HEK293 (cell line): ENCODE measurements around the gene IGF2BP2.
A peak's percentile ranks its signal among the peaks of the same experiment; 100 is the strongest.

ENCODE experiments used
- CTCF ChIA-PET: fragments of 350-600 bp; formaldehyde crosslinking; extraction: SDS; loops from one replicate; lab custom pipeline; 2021; ENCODE audit warnings: antibody characterized with exemption; lab: Yijun Ruan, JAX
- POLR2A ChIA-PET: fragments of 300-600 bp; formaldehyde crosslinking; extraction: SDS; loops from one replicate; lab custom pipeline; 2020; ENCODE audit warnings: antibody characterized with exemption, inconsistent platforms; lab: Yijun Ruan, JAX
- H3K27ac ChIP-seq: fragments of 200-500 bp; sonication (Bioruptor generic); 2 replicates; pipeline ENCODE4 v1.5.1; 2014; ENCODE audit warnings: low read depth, low read length, control low read depth, inconsistent platforms; ENCODE audit errors: extremely low read depth
- H3K36me3 ChIP-seq, 2 experiments: fragments of 200-500 bp in 1 of 2; sonication (Bioruptor generic) in 1 of 2; 1 replicate in 1 of 2; 2 replicates in 1 of 2; pipeline ENCODE4 v1.5.1; 2014 to 2017; ENCODE audit warnings: inconsistent platforms in 2 of 2, low read length in 2 of 2; ENCODE audit not compliant: control insufficient read depth in 2 of 2, insufficient read depth in 1 of 2
- H3K4me1 ChIP-seq: fragments of 200-500 bp; sonication (Bioruptor generic); 2 replicates; pipeline ENCODE4 v1.5.1; 2014; ENCODE audit warnings: mild to moderate bottlenecking, low read length, inconsistent platforms; ENCODE audit not compliant: control insufficient read depth, insufficient read depth
- H3K4me3 ChIP-seq: 2 replicates; pipeline ENCODE4 v1.5.1; 2011; ENCODE audit warnings: low read depth, mild to moderate bottlenecking, control low read depth, low read length, moderate library complexity
- H3K9me3 ChIP-seq: fragments of 200-500 bp; sonication (Bioruptor generic); 2 replicates; pipeline ENCODE4 v1.5.1; 2014; ENCODE audit warnings: low read depth, low read length, inconsistent platforms; ENCODE audit not compliant: control insufficient read depth, insufficient read depth
- GLIS1 ChIP-seq: fragments of 450-650 bp; formaldehyde crosslinking; IDR thresholded peaks from 2 replicates; pipeline ENCODE4 v1.5.1; 2016; ENCODE audit warnings: missing biosample characterization, missing genetic modification characterization
- OSR2 ChIP-seq: fragments of 450-650 bp; formaldehyde crosslinking; IDR thresholded peaks from 2 replicates; pipeline ENCODE4 v1.5.1; 2016; ENCODE audit warnings: missing biosample characterization, missing genetic modification characterization
- OVOL3 ChIP-seq: fragments of 450-650 bp; formaldehyde crosslinking; IDR thresholded peaks from 2 replicates; pipeline ENCODE4 v1.5.1; 2016; ENCODE audit warnings: missing biosample characterization, missing genetic modification characterization
- PRDM1 ChIP-seq: fragments of 450-650 bp; formaldehyde crosslinking; IDR thresholded peaks from 2 replicates; pipeline ENCODE4; 2016; ENCODE audit warnings: missing biosample characterization, missing genetic modification characterization
- PRDM10 ChIP-seq: fragments of 450-650 bp; formaldehyde crosslinking; IDR thresholded peaks from 2 replicates; pipeline ENCODE4 v1.5.1; 2016; ENCODE audit warnings: missing biosample characterization, missing genetic modification characterization
- PRDM6 ChIP-seq: fragments of 450-650 bp; formaldehyde crosslinking; IDR thresholded peaks from 2 replicates; pipeline ENCODE4 v1.5.1; 2017; ENCODE audit warnings: missing biosample characterization, missing genetic modification characterization
- SALL2 ChIP-seq: fragments of 450-650 bp; formaldehyde crosslinking; IDR thresholded peaks from 2 replicates; pipeline ENCODE4 v1.5.0; 2017; ENCODE audit warnings: missing biosample characterization, mild to moderate bottlenecking, missing genetic modification characterization, borderline replicate concordance
- ZBTB17 ChIP-seq: fragments of 450-650 bp; formaldehyde crosslinking; IDR thresholded peaks from 2 replicates; pipeline ENCODE4 v1.5.1; 2016; ENCODE audit warnings: missing biosample characterization, missing genetic modification characterization
- ZNF114 ChIP-seq: fragments of 450-650 bp; formaldehyde crosslinking; IDR thresholded peaks from 2 replicates; pipeline ENCODE4 v1.5.0; 2017; ENCODE audit warnings: missing biosample characterization, missing genetic modification characterization
- ZNF133 ChIP-seq: fragments of 450-650 bp; formaldehyde crosslinking; IDR thresholded peaks from 2 replicates; pipeline ENCODE4 v1.5.1; 2016; ENCODE audit warnings: missing biosample characterization, missing genetic modification characterization
- ZNF362 ChIP-seq: fragments of 450-650 bp; formaldehyde crosslinking; IDR thresholded peaks from 2 replicates; pipeline ENCODE4 v1.5.1; 2016; ENCODE audit warnings: missing biosample characterization, missing genetic modification characterization
- ZNF558 ChIP-seq: fragments of 450-650 bp; formaldehyde crosslinking; IDR thresholded peaks from 2 replicates; pipeline ENCODE4 v1.5.1; 2016; ENCODE audit warnings: missing biosample characterization, missing genetic modification characterization
- ZNF629 ChIP-seq: fragments of 450-650 bp; formaldehyde crosslinking; IDR thresholded peaks from 2 replicates; pipeline ENCODE4 v1.5.1; 2017; ENCODE audit warnings: missing biosample characterization, missing genetic modification characterization

IGF2BP2 gene

GRCh38 chr3:185797993-185798830, 26.6 kb downstream of the IGF2BP2 start:
- Histone ChIP-seq H3K4me3 (no peak overlapping the region), H3K4me1 (no peaks in the 10 kb centered on the region; the same call in 1 of the 2 replicates), H3K36me3 (no peaks in the 10 kb centered on the region), H3K27ac (no peak overlapping the region), H3K9me3 (no peaks in the 10 kb centered on the region)
- ChIA-PET POLR2A (no interaction called here), CTCF (interaction anchor here (0.6 kb wide), 1 partner anchor 48 kb away, joined by 3 read pairs; no protein-coding TSS in a partner anchor)
- TF ChIP-seq PRDM6 (tag by site-specific recombination): 0 out of 2 replicates have a peak, but pooled peaks have one; percentile 7
- no peak for TF ChIP-seq ZNF629 (tag by site-specific recombination)

GRCh38 chr3:185797108-185797881, 27.5 kb downstream of the IGF2BP2 start:
- POLR2A ChIA-PET: interaction anchor here (0.6 kb wide), 1 partner anchor 17 kb away, joined by 3 read pairs; no protein-coding TSS in a partner anchor
- Histone ChIP-seq H3K36me3 (no peaks in the 10 kb centered on the region), H3K27ac (no peak overlapping the region), H3K4me3 (no peak overlapping the region), H3K9me3 (no peaks in the 10 kb centered on the region), H3K4me1 (no peaks in the 10 kb centered on the region; the same call in 1 of the 2 replicates)
- CTCF ChIA-PET: interaction anchor here (1.1 kb wide), 1 partner anchor 29 kb away, joined by 3 read pairs; no protein-coding TSS in a partner anchor
- TF ChIP-seq ZBTB17 (tag by site-specific recombination): no peak
- 0 out of 2 replicates have a peak, but pooled peaks have one; percentile 24 for TF ChIP-seq PRDM1 (tag by site-specific recombination)
- TF ChIP-seq PRDM6 (tag by site-specific recombination): no peak
- TF ChIP-seq OVOL3: no peak
- no peak for TF ChIP-seq SALL2 (tag by site-specific recombination)
- TF ChIP-seq ZNF362: 0 out of 2 replicates have a peak, but pooled peaks have one; percentile 10
- TF ChIP-seq GLIS1 (tag by site-specific recombination): peak; percentile 72
- TF ChIP-seq OSR2: 0 out of 2 replicates have a peak, but pooled peaks have one; percentile 21

GRCh38 chr3:185796431-185797107, 28.3 kb downstream of the IGF2BP2 start:
- POLR2A ChIA-PET: interaction anchor here (0.7 to 1.5 kb wide), 3 partner anchors 22 to 141 kb away, joined by 3 to 5 read pairs (median 4); partner anchors contain the start of gene TRA2B
- no peaks in the 10 kb centered on the region; the same call in 1 of the 2 replicates for H3K4me1 ChIP-seq
- no peak overlapping the region for H3K27ac ChIP-seq
- H3K9me3 ChIP-seq: no peaks in the 10 kb centered on the region
- no peak overlapping the region for H3K4me3 ChIP-seq
- CTCF ChIA-PET: interaction anchor here (1.1 kb wide), 1 partner anchor 29 kb away, joined by 3 read pairs; no protein-coding TSS in a partner anchor
- H3K36me3 ChIP-seq: no peaks in the 10 kb centered on the region
- TF ChIP-seq ZNF133 (tag by site-specific recombination) (no peak), ZNF362 (0 out of 2 replicates have a peak, but pooled peaks have one; percentile 60), GLIS1 (tag by site-specific recombination) (peak; percentile 63), ZNF558 (tag by site-specific recombination) (peak; percentile 53), ZNF114 (tag by site-specific recombination) (no peak), OSR2 (peak; percentile 77), PRDM10 (tag by site-specific recombination) (0 out of 2 replicates have a peak, but pooled peaks have one; percentile 19)
